ENCODE measurements around the gene LRP8.
A peak's percentile ranks its signal among the peaks of the same experiment; 100 is the strongest.

Gene LRP8

GRCh38 chr1:53328009-53328461 is at the start of gene LRP8:
LRP8 (minus strand) TSS chr1:53328070; CDS start chr1:53327912, 158 bp downstream.
- Histone ChIP-seq H3K9ac (ENCODE audit: low read depth in 1 of 2, low read length in 2 of 2) (peak within 1 kb of the TSS; percentile 41 to 53), H3K27ac (ENCODE audit: low read depth, low read length) (no peak within 1 kb of the TSS), H3K9me3 (ENCODE audit: control insufficient read depth in 1 of 2, low read length in 2 of 2) (no peaks in the 10 kb centered on the region), H3K4me3 (ENCODE audit: low read depth in 1 of 2, low read length in 2 of 2) (peak within 1 kb of the TSS; percentile 75 to 81), H3K36me3 (ENCODE audit: control insufficient read depth in 1 of 2, insufficient read depth in 2 of 2, low read length in 2 of 2) (no peaks in the 10 kb centered on the region), H3K27me3 (ENCODE audit: control insufficient read depth in 1 of 2, insufficient read depth in 2 of 2, low read length in 2 of 2) (no peaks in the 10 kb centered on the region), H3K4me1 (ENCODE audit: control insufficient read depth in 1 of 2, insufficient read depth in 2 of 2, low read length in 2 of 2) (peaks cover 11 to 24% of the 10 kb centered on the region in 2 donors)

- Histone ChIP-seq H3K4me3 (ENCODE audit: low read depth in 1 of 2, low read length in 2 of 2) (no peak overlapping the region), H3K27me3 (ENCODE audit: control insufficient read depth in 1 of 2, insufficient read depth in 2 of 2, low read length in 2 of 2) (peaks cover 0 to 14% of the 10 kb centered on the region in 2 donors), H3K36me3 (ENCODE audit: control insufficient read depth in 1 of 2, insufficient read depth in 2 of 2, low read length in 2 of 2) (no peaks in the 10 kb centered on the region), H3K9me3 (ENCODE audit: control insufficient read depth in 1 of 2, low read length in 2 of 2) (no peaks in the 10 kb centered on the region), H3K9ac (ENCODE audit: low read depth in 1 of 2, low read length in 2 of 2) (no peak overlapping the region), H3K27ac (ENCODE audit: low read depth, low read length) (no peak overlapping the region), H3K4me1 (ENCODE audit: control insufficient read depth in 1 of 2, insufficient read depth in 2 of 2, low read length in 2 of 2) (no peaks in the 10 kb centered on the region)
Measured at GRCh38 chr1:53377438-53377841, 49.6 kb upstream of the LRP8 start.

GRCh38 chr1:53376742-53377437 is 49.0 kb upstream of the LRP8 start:
- Histone ChIP-seq H3K9ac (ENCODE audit: low read depth in 1 of 2, low read length in 2 of 2) (no peak overlapping the region), H3K36me3 (ENCODE audit: control insufficient read depth in 1 of 2, insufficient read depth in 2 of 2, low read length in 2 of 2) (no peaks in the 10 kb centered on the region), H3K4me3 (ENCODE audit: low read depth in 1 of 2, low read length in 2 of 2) (no peak overlapping the region), H3K9me3 (ENCODE audit: control insufficient read depth in 1 of 2, low read length in 2 of 2) (no peaks in the 10 kb centered on the region), H3K27me3 (ENCODE audit: control insufficient read depth in 1 of 2, insufficient read depth in 2 of 2, low read length in 2 of 2) (peaks cover 0 to 14% of the 10 kb centered on the region in 2 donors), H3K4me1 (ENCODE audit: control insufficient read depth in 1 of 2, insufficient read depth in 2 of 2, low read length in 2 of 2) (no peaks in the 10 kb centered on the region), H3K27ac (ENCODE audit: low read depth, low read length) (no peak overlapping the region)

- no peaks in the 10 kb centered on the region for H3K9me3 ChIP-seq (ENCODE audit: control insufficient read depth in 1 of 2, low read length in 2 of 2)
- peaks cover 0 to 9% of the 10 kb centered on the region in 2 donors for H3K27me3 ChIP-seq (ENCODE audit: control insufficient read depth in 1 of 2, insufficient read depth in 2 of 2, low read length in 2 of 2)
- no peak overlapping the region for H3K4me3 ChIP-seq (ENCODE audit: low read depth in 1 of 2, low read length in 2 of 2)
- no peak overlapping the region for H3K27ac ChIP-seq (ENCODE audit: low read depth, low read length)
- H3K9ac ChIP-seq (ENCODE audit: low read depth in 1 of 2, low read length in 2 of 2): no peak overlapping the region
- no peaks in the 10 kb centered on the region for H3K36me3 ChIP-seq (ENCODE audit: control insufficient read depth in 1 of 2, insufficient read depth in 2 of 2, low read length in 2 of 2)
- no peaks in the 10 kb centered on the region for H3K4me1 ChIP-seq (ENCODE audit: control insufficient read depth in 1 of 2, insufficient read depth in 2 of 2, low read length in 2 of 2)
Measured at GRCh38 chr1:53376041-53376461, 48.2 kb upstream of the LRP8 start.

- Histone ChIP-seq H3K27ac (ENCODE audit: low read depth, low read length) (no peak overlapping the region), H3K9me3 (ENCODE audit: control insufficient read depth in 1 of 2, low read length in 2 of 2) (no peaks in the 10 kb centered on the region), H3K9ac (ENCODE audit: low read depth in 1 of 2, low read length in 2 of 2) (no peak overlapping the region), H3K36me3 (ENCODE audit: control insufficient read depth in 1 of 2, insufficient read depth in 2 of 2, low read length in 2 of 2) (no peaks in the 10 kb centered on the region), H3K4me3 (ENCODE audit: low read depth in 1 of 2, low read length in 2 of 2) (no peak overlapping the region), H3K4me1 (ENCODE audit: control insufficient read depth in 1 of 2, insufficient read depth in 2 of 2, low read length in 2 of 2) (no peaks in the 10 kb centered on the region), H3K27me3 (ENCODE audit: control insufficient read depth in 1 of 2, insufficient read depth in 2 of 2, low read length in 2 of 2) (peaks cover 0 to 6% of the 10 kb centered on the region in 2 donors)
Measured at GRCh38 chr1:53375440-53375839, 47.6 kb upstream of the LRP8 start.

- no peaks in the 10 kb centered on the region for H3K27me3 ChIP-seq (ENCODE audit: control insufficient read depth in 1 of 2, insufficient read depth in 2 of 2, low read length in 2 of 2)
- H3K27ac ChIP-seq (ENCODE audit: low read depth, low read length): no peak overlapping the region
- no peaks in the 10 kb centered on the region for H3K9me3 ChIP-seq (ENCODE audit: control insufficient read depth in 1 of 2, low read length in 2 of 2)
- no peak overlapping the region for H3K9ac ChIP-seq (ENCODE audit: low read depth in 1 of 2, low read length in 2 of 2)
- H3K4me3 ChIP-seq (ENCODE audit: low read depth in 1 of 2, low read length in 2 of 2): no peak overlapping the region
- H3K36me3 ChIP-seq (ENCODE audit: control insufficient read depth in 1 of 2, insufficient read depth in 2 of 2, low read length in 2 of 2): no peaks in the 10 kb centered on the region
- peaks cover 0 to 2% of the 10 kb centered on the region in 2 donors for H3K4me1 ChIP-seq (ENCODE audit: control insufficient read depth in 1 of 2, insufficient read depth in 2 of 2, low read length in 2 of 2)
Measured at GRCh38 chr1:53373246-53373645, 45.4 kb upstream of the LRP8 start.

- Histone ChIP-seq H3K27me3 (ENCODE audit: control insufficient read depth in 1 of 2, insufficient read depth in 2 of 2, low read length in 2 of 2) (no peaks in the 10 kb centered on the region), H3K4me1 (ENCODE audit: control insufficient read depth in 1 of 2, insufficient read depth in 2 of 2, low read length in 2 of 2) (peaks cover 3 to 8% of the 10 kb centered on the region in 2 donors), H3K9me3 (ENCODE audit: control insufficient read depth in 1 of 2, low read length in 2 of 2) (no peaks in the 10 kb centered on the region), H3K36me3 (ENCODE audit: control insufficient read depth in 1 of 2, insufficient read depth in 2 of 2, low read length in 2 of 2) (no peaks in the 10 kb centered on the region), H3K9ac (ENCODE audit: low read depth in 1 of 2, low read length in 2 of 2) (no peak overlapping the region), H3K4me3 (ENCODE audit: low read depth in 1 of 2, low read length in 2 of 2) (no peak overlapping the region), H3K27ac (ENCODE audit: low read depth, low read length) (no peak overlapping the region)
Measured at GRCh38 chr1:53372501-53372951, 44.7 kb upstream of the LRP8 start.

- Histone ChIP-seq H3K36me3 (ENCODE audit: control insufficient read depth in 1 of 2, insufficient read depth in 2 of 2, low read length in 2 of 2) (no peaks in the 10 kb centered on the region), H3K4me1 (ENCODE audit: control insufficient read depth in 1 of 2, insufficient read depth in 2 of 2, low read length in 2 of 2) (peaks cover 4 to 8% of the 10 kb centered on the region in 2 donors), H3K9ac (ENCODE audit: low read depth in 1 of 2, low read length in 2 of 2) (no peak overlapping the region), H3K9me3 (ENCODE audit: control insufficient read depth in 1 of 2, low read length in 2 of 2) (no peaks in the 10 kb centered on the region), H3K27me3 (ENCODE audit: control insufficient read depth in 1 of 2, insufficient read depth in 2 of 2, low read length in 2 of 2) (no peaks in the 10 kb centered on the region), H3K27ac (ENCODE audit: low read depth, low read length) (no peak overlapping the region), H3K4me3 (ENCODE audit: low read depth in 1 of 2, low read length in 2 of 2) (no peak overlapping the region)
Measured at GRCh38 chr1:53371851-53372250, 44.0 kb upstream of the LRP8 start.

- Histone ChIP-seq H3K27ac (ENCODE audit: low read depth, low read length) (no peak overlapping the region), H3K27me3 (ENCODE audit: control insufficient read depth in 1 of 2, insufficient read depth in 2 of 2, low read length in 2 of 2) (no peaks in the 10 kb centered on the region), H3K4me3 (ENCODE audit: low read depth in 1 of 2, low read length in 2 of 2) (no peak overlapping the region), H3K4me1 (ENCODE audit: control insufficient read depth in 1 of 2, insufficient read depth in 2 of 2, low read length in 2 of 2) (peaks cover 4 to 8% of the 10 kb centered on the region in 2 donors), H3K36me3 (ENCODE audit: control insufficient read depth in 1 of 2, insufficient read depth in 2 of 2, low read length in 2 of 2) (no peaks in the 10 kb centered on the region), H3K9me3 (ENCODE audit: control insufficient read depth in 1 of 2, low read length in 2 of 2) (no peaks in the 10 kb centered on the region), H3K9ac (ENCODE audit: low read depth in 1 of 2, low read length in 2 of 2) (no peak overlapping the region)
Measured at GRCh38 chr1:53371121-53371666, 43.3 kb upstream of the LRP8 start.

GRCh38 chr1:53370369-53370961 is 42.6 kb upstream of the LRP8 start:
- no peak overlapping the region for H3K27ac ChIP-seq (ENCODE audit: low read depth, low read length)

More at GRCh38 chr1:53370369-53370961, 42.6 kb upstream of the LRP8 start:
- H3K4me1 ChIP-seq (ENCODE audit: control insufficient read depth in 1 of 2, insufficient read depth in 2 of 2, low read length in 2 of 2): peaks cover 4 to 8% of the 10 kb centered on the region in 2 donors
- no peaks in the 10 kb centered on the region for H3K36me3 ChIP-seq (ENCODE audit: control insufficient read depth in 1 of 2, insufficient read depth in 2 of 2, low read length in 2 of 2)
- no peak overlapping the region for H3K4me3 ChIP-seq (ENCODE audit: low read depth in 1 of 2, low read length in 2 of 2)
- no peak overlapping the region for H3K9ac ChIP-seq (ENCODE audit: low read depth in 1 of 2, low read length in 2 of 2)
- no peaks in the 10 kb centered on the region for H3K27me3 ChIP-seq (ENCODE audit: control insufficient read depth in 1 of 2, insufficient read depth in 2 of 2, low read length in 2 of 2)
- no peaks in the 10 kb centered on the region for H3K9me3 ChIP-seq (ENCODE audit: control insufficient read depth in 1 of 2, low read length in 2 of 2)

Data from duodenal mucosa (tissue), 2 donors.